ENCODE results near the gene ABCG2.
A peak's percentile ranks its signal among the peaks of the same experiment; 100 is the strongest.
"Not testable (repeated sequence)": the region's sequence is repeated elsewhere in the genome, so short reads cannot be mapped to it uniquely, and the experiment has no call there.

ABCG2 gene

GRCh38 chr4:88109123-88109881 is 49.1 kb downstream of the ABCG2 start:
- DNase-seq: no peak

GRCh38 chr4:88108747-88109122 is 49.7 kb downstream of the ABCG2 start:
- DNase-seq: no peak

GRCh38 chr4:88108108-88108465 is 50.4 kb downstream of the ABCG2 start:
- not testable (repeated sequence) for DNase-seq

GRCh38 chr4:88107406-88108107 is 50.9 kb downstream of the ABCG2 start:
- peak; percentile 57 to 69 for DNase-seq

- DNase-seq: no peak
These were observed 52.2 kb downstream of the ABCG2 start for GRCh38 chr4:88106205-88106604.

GRCh38 chr4:88104902-88105610 is 53.4 kb downstream of the ABCG2 start:
- DNase-seq: no peak

GRCh38 chr4:88102026-88102425 is 56.4 kb downstream of the ABCG2 start:
- no peak for DNase-seq

- peak; percentile 77 to 86 for DNase-seq
These were observed 57.3 kb downstream of the ABCG2 start for GRCh38 chr4:88101165-88101564.

GRCh38 chr4:88098993-88099752 is 59.3 kb downstream of the ABCG2 start:
- no peak for DNase-seq

GRCh38 chr4:88097781-88098180 is 60.7 kb downstream of the ABCG2 start:
- no peak for DNase-seq

GRCh38 chr4:88097301-88097700 is 61.1 kb downstream of the ABCG2 start:
- no peak for DNase-seq

GRCh38 chr4:88093874-88094273 is 64.6 kb downstream of the ABCG2 start:
- DNase-seq: no peak

GRCh38 chr4:88091378-88091777 is 67.1 kb downstream of the ABCG2 start:
- no peak for DNase-seq

- no peak for DNase-seq
These were observed 67.5 kb downstream of the ABCG2 start for GRCh38 chr4:88090898-88091297.

- no peak for DNase-seq
These were observed 71.4 kb downstream of the ABCG2 start for GRCh38 chr4:88087004-88087403.

GRCh38 chr4:88080626-88081025 is 77.8 kb downstream of the ABCG2 start:
- no peak for DNase-seq

- DNase-seq: no peak
These were observed 79.9 kb downstream of the ABCG2 start for GRCh38 chr4:88078579-88078978.

- DNase-seq: no peak
These were observed 80.4 kb downstream of the ABCG2 start for GRCh38 chr4:88077911-88078524.

- DNase-seq: no peak
These were observed 83.1 kb downstream of the ABCG2 start for GRCh38 chr4:88075336-88075735.

GRCh38 chr4:88070031-88070430 is 88.4 kb downstream of the ABCG2 start:
- DNase-seq: no peak

GRCh38 chr4:88064410-88064809 is 94.0 kb downstream of the ABCG2 start:
- DNase-seq: no peak

GRCh38 chr4:88063634-88064296 is 94.7 kb downstream of the ABCG2 start:
- DNase-seq: peak in 1 of 2 donors; percentile 12
